H54 (cell line): ENCODE measurements around the gene CEP43.
"Not testable (repeated sequence)": the region's sequence is repeated elsewhere in the genome, so short reads cannot be mapped to it uniquely, and the experiment has no call there.

Source experiments
- DNase-seq: peaks from one replicate; pipeline ENCODE4 v3.0.0; 2011; ENCODE audit warnings: low spot score, mixed read lengths; ENCODE audit not compliant: insufficient read length
- FAIRE-seq: peaks from 3 replicates; lab custom pipeline; 2011; peaks lifted over from hg19 to GRCh38; lab: Jason Lieb, UNC
- POLR2A ChIP-seq: IDR thresholded peaks from 2 replicates; pipeline ENCODE4 v1.6.1; 2011; ENCODE audit warnings: low read depth, mild to moderate bottlenecking, low read length

The CEP43 gene, protein sequence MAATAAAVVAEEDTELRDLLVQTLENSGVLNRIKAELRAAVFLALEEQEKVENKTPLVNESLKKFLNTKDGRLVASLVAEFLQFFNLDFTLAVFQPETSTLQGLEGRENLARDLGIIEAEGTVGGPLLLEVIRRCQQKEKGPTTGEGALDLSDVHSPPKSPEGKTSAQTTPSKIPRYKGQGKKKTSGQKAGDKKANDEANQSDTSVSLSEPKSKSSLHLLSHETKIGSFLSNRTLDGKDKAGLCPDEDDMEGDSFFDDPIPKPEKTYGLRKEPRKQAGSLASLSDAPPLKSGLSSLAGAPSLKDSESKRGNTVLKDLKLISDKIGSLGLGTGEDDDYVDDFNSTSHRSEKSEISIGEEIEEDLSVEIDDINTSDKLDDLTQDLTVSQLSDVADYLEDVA

DNA sequence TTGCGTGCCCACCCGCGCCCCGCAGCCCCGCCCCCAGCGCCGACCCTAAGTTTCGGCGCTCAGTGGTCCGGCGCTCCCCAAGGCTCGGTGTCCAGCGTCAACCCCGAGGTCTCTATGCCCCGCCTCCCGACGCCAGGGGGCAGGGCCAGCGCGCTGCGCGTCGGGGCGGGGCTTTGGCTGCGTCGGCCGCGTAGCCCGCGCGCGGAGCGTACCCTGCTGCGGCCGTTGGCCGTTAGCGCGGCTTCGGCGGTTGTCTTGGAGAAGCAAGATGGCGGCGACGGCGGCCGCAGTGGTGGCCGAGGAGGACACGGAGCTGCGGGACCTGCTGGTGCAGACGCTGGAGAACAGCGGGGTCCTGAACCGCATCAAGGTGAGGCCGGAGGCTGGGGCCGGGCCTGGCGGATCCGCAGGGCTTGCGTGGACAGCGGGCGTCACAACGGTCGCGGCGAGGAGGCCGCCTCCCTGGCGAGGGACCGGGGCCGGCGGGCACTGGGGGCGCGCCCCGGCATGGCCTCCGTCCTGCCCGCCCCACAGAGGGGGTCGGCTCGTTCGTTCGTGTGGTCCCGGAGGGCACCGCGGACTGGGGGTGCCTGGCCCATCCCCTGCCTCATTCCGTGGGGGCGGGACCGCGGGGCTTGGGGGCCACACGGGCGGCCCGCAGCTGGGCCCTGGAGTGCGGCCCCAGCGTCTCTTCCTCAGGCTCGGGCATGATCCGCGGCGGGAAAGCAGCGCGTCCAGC, at the start of gene CEP43:
TSS of gene CEP43 (plus strand) at position 253 of the 739 bp plus-strand sequence. CDS start at position 269, 16 bp downstream.
- TF ChIP-seq POLR2A = peak; percentile 98
- no peak for FAIRE-seq
- peak; percentile 79 for DNase-seq

- DNase-seq = no peak
- no peak for TF ChIP-seq POLR2A
- no peak for FAIRE-seq
Observed at GRCh38 chr6:166949528-166950442, 49.4 kb upstream of the CEP43 start.

GRCh38 chr6:166950443-166950821, 48.8 kb upstream of the CEP43 start:
- DNase-seq (no peak), FAIRE-seq (no peak)
- no peak for TF ChIP-seq POLR2A

DNA sequence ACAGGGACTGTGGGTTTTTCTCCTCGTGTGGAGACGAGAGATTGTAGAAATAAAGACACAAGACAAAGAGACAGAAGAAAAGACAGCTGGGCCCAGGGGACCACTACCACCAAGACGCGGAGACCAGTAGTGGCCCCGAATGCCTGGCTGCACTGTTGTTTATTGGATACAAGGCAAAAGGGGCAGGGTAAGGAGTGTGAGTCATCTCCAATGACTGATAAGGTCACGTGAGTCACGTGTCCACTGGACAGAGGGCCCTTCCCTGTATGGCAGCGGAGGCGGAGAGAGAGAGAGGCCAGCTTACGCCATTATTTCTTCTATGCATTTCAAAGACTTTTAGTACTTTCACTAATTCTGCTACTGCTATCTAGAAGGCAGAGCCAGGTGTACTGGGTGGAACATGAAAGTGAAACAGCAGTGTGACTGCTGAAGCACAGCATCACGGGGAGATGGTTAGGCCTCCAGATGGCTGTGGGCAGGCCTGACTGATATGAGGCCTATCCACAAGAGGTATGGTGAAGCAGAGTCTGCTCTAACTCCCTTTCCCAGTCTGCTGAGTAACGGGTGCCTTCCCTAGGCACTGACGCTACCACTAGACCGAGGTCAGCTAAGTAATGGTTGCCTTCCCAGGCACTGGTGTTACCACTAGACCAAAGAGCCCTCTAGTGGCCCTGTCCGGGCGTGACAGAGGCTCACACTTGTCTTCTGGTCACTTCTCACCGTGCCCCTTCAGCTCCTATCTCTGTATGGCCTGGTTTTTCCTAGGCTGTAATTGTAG, 48.1 kb upstream of the CEP43 start:
- not testable (repeated sequence) for FAIRE-seq, DNase-seq

DNA sequence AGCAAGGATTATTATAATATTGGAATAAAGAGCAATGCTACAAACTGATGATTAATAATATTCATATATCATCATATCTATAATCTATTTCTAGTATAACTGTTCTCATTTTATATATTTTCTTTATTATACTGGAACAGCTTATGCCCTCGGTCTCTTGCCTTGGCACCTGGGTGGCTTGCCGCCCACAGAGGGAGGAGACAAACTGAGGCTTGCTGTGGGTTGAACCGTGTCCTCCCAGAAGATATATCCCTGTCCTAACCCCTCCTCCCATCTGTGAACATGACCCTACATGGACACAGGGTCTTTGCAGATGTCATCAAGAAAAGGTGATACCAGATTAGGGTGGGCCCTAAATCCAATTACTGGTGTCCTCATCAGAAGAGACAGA, 47.5 kb upstream of the CEP43 start:
- DNase-seq (no peak), FAIRE-seq (no peak)
- no peak for TF ChIP-seq POLR2A

- FAIRE-seq (no peak), DNase-seq (no peak)
- no peak for TF ChIP-seq POLR2A
Observed at GRCh38 chr6:166952121-166952520, 47.1 kb upstream of the CEP43 start.

GRCh38 chr6:166952567-166953486, 46.4 kb upstream of the CEP43 start:
- DNase-seq = no peak
- TF ChIP-seq POLR2A = no peak
- no peak for FAIRE-seq

DNA sequence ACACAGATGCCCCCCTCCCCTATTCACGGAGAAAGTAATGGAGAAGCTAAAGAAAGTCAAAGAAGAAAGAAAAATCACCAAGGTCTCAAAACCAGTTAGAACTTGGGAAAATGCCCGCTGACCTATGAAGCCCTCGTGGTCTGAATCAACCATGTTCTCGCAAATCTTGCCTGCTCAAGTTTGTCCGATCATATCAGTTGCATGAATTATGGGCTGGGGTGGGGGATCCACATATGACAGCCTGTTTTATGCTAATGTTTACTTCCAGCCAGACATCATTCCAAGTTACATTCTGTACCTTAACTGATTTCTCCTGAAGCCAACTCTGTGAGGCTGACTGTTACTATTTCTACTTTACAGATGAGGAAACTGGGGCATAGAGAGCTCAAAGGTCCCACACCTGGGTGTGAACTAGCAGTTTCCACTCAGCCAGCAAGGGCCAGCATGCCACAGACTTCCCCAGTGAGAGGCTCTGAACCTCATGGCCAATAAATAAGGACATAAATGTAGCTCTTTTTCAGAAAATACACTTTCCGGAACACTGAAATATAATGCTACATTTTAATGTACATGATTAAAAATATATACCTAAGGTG, 45.0 kb upstream of the CEP43 start:
- FAIRE-seq (no peak), DNase-seq (no peak)
- TF ChIP-seq POLR2A = no peak

GRCh38 chr6:166955121-166955864, 43.9 kb upstream of the CEP43 start:
- FAIRE-seq = no peak
- no peak for TF ChIP-seq POLR2A

GRCh38 chr6:166955865-166956443, 43.2 kb upstream of the CEP43 start:
- DNase-seq = no peak
- no peak for FAIRE-seq
- TF ChIP-seq POLR2A = no peak

More at GRCh38 chr6:166955121-166955864, 43.9 kb upstream of the CEP43 start:
- DNase-seq = no peak
